Endothelial cell of umbilical vein (primary cell): Measurements from ENCODE around the gene SHISA8. TPM values are rescaled to one million over a fixed set of nuclear protein-coding genes. Genes with fewer than 3 reads are reported as not detected.

Experiments used
- BruUV-seq: library from RNA; stranded (reverse); fragments of 400-500 nt; replicated peaks from 2 replicates; lab custom pipeline; 2021; lab: Mats Ljungman, UMichigan
- CTCF ChIA-PET: fragments of 300-600, 350-600 bp; sonication (Branson Sonifier 250); formaldehyde crosslinking; loops from one replicate; lab custom pipeline; 2021; ENCODE audit warnings: antibody characterized with exemption, inconsistent platforms; lab: Charles Lee
- POLR2A ChIA-PET: fragments of 300-600, 350-600 bp; sonication (Branson Sonifier 250); formaldehyde crosslinking; loops from one replicate; lab custom pipeline; 2021; ENCODE audit warnings: antibody characterized with exemption, inconsistent platforms; lab: Charles Lee
- DNase-seq: peaks from one replicate; pipeline ENCODE4 v3.0.0-alpha.2; 2011; ENCODE audit warnings: low read depth, low spot score
- FAIRE-seq: peaks from 2 replicates; lab custom pipeline; 2011; peaks lifted over from hg19 to GRCh38; lab: Jason Lieb, UNC
- H2AFZ ChIP-seq: 2 replicates; pipeline ENCODE4 v1.6.0; 2012; ENCODE audit warnings: low read depth, low read length, control low read depth, inconsistent platforms
- H3K27ac ChIP-seq: 2 replicates; pipeline ENCODE4 v1.5.1; 2011; ENCODE audit warnings: low read depth, mild to moderate bottlenecking, control low read depth, low read length, moderate library complexity; ENCODE audit not compliant: insufficient read depth
- H3K27me3 ChIP-seq, 2 experiments: 2 replicates each; pipeline versions ENCODE4 v1.6.0 to v1.6.1; 2011; ENCODE audit warnings: low read length in 2 of 2, mixed read lengths in 1 of 2; ENCODE audit not compliant: control insufficient read depth in 2 of 2, insufficient read depth in 2 of 2
- H3K36me3 ChIP-seq, 2 experiments: 2 replicates in 1 of 2; 3 replicates in 1 of 2; pipeline ENCODE4 v1.5.1; 2011; ENCODE audit warnings: low read length in 2 of 2, mild to moderate bottlenecking in 1 of 2, moderate library complexity in 1 of 2; ENCODE audit not compliant: control insufficient read depth in 2 of 2, insufficient read depth in 2 of 2; ENCODE audit errors: extremely low read depth in 1 of 2
- H3K4me1 ChIP-seq: 3 replicates; pipeline ENCODE4 v1.5.1; 2011; ENCODE audit warnings: mild to moderate bottlenecking, low read length; ENCODE audit not compliant: control insufficient read depth, insufficient read depth; ENCODE audit errors: extremely low read depth
- H3K4me2 ChIP-seq: 2 replicates; pipeline ENCODE4 v1.6.1; 2011; ENCODE audit warnings: low read length, control low read depth, mixed read lengths; ENCODE audit not compliant: insufficient read depth
- H3K4me3 ChIP-seq, 3 experiments: fragments of 200-600 bp in 1 of 3; sonication (generic), shearing (Covaris generic) in 1 of 3; replicated peaks in 1 of 3; 2 replicates each; pipeline ENCODE4 v1.5.1; 2011 to 2016; ENCODE audit warnings: control low read depth in 3 of 3, low read length in 3 of 3, mild to moderate bottlenecking in 2 of 3, inconsistent platforms in 1 of 3, low read depth in 1 of 3, moderate library complexity in 1 of 3; ENCODE audit not compliant: insufficient read depth in 1 of 3
- H3K79me2 ChIP-seq: 2 replicates; pipeline ENCODE4 v1.6.0; 2012; ENCODE audit warnings: low read length, inconsistent platforms; ENCODE audit not compliant: control insufficient read depth, insufficient read depth
- H3K9ac ChIP-seq: replicated peaks from 2 replicates; pipeline ENCODE3; 2011; ENCODE audit warnings: low read length, control low read depth; ENCODE audit not compliant: insufficient read depth; ENCODE audit errors: extremely low read depth
- H3K9me1 ChIP-seq: replicated peaks from 3 replicates; pipeline ENCODE4 v1.6.0; 2011; ENCODE audit warnings: mild to moderate bottlenecking, low read length; ENCODE audit not compliant: control insufficient read depth, insufficient read depth; ENCODE audit errors: extremely low read depth
- H3K9me3 ChIP-seq: replicated peaks from 2 replicates; pipeline ENCODE4 v1.5.1; 2012; ENCODE audit warnings: low read length, inconsistent platforms; ENCODE audit not compliant: control insufficient read depth, insufficient read depth
- H4K20me1 ChIP-seq: replicated peaks from 2 replicates; pipeline ENCODE3; 2011; ENCODE audit warnings: mild to moderate bottlenecking, low read length; ENCODE audit not compliant: control insufficient read depth, insufficient read depth; ENCODE audit errors: extremely low read depth
- CTCF ChIP-seq, 2 donors: IDR thresholded peaks; 1 replicate in 1 of 2; 2 replicates in 1 of 2; pipeline ENCODE4 v1.5.1; 2011; ENCODE audit warnings: low read length in 2 of 2, mild to moderate bottlenecking in 2 of 2, moderate library complexity in 2 of 2, control low read depth in 1 of 2, inconsistent platforms in 1 of 2, low read depth in 1 of 2; ENCODE audit not compliant: insufficient read depth in 1 of 2; ENCODE audit errors: extremely low read depth in 1 of 2
- EZH2 ChIP-seq: IDR thresholded peaks from 2 replicates; pipeline ENCODE4 v1.6.1; 2012; ENCODE audit warnings: borderline replicate concordance, low read depth, mild to moderate bottlenecking, moderate library complexity, low read length, inconsistent platforms; ENCODE audit not compliant: severe bottlenecking
- FOS ChIP-seq: IDR thresholded peaks from 2 replicates; pipeline ENCODE4 v1.6.1; 2011; ENCODE audit warnings: mild to moderate bottlenecking, low read length, moderate library complexity, borderline replicate concordance; ENCODE audit not compliant: insufficient read depth
- GATA2 ChIP-seq: IDR thresholded peaks from 2 replicates; pipeline ENCODE4 v1.7.0; 2011; ENCODE audit warnings: low read depth, mild to moderate bottlenecking, moderate library complexity, mixed read lengths, low read length; ENCODE audit not compliant: insufficient read length, insufficient read depth
- JUN ChIP-seq: IDR thresholded peaks from 2 replicates; pipeline ENCODE4 v1.6.1; 2011; ENCODE audit warnings: borderline replicate concordance, low read depth; ENCODE audit not compliant: insufficient read length, insufficient read depth
- MAX ChIP-seq: IDR thresholded peaks from 2 replicates; pipeline ENCODE4 v1.6.1; 2011; ENCODE audit not compliant: insufficient read depth, insufficient read length
- MYC ChIP-seq: IDR thresholded peaks from one replicate; pipeline ENCODE4 v1.6.1; 2011; ENCODE audit warnings: mild to moderate bottlenecking, low read depth, low read length
- POLR2A ChIP-seq: IDR thresholded peaks from 2 replicates; pipeline ENCODE4 v1.6.1; 2012; ENCODE audit warnings: low read depth, mild to moderate bottlenecking, control low read depth, low read length
- POLR2AphosphoS5 ChIP-seq: IDR thresholded peaks from 2 replicates; pipeline ENCODE4 v1.6.1; 2012; ENCODE audit warnings: low read depth, mild to moderate bottlenecking, control low read depth, low read length, moderate library complexity; ENCODE audit not compliant: insufficient read depth
- dilution Hi-C: fragments of 300-500 bp; cut with MboI; formaldehyde crosslinking; loops from one replicate; pipeline ENCODE4 v1.15.0; 2019; ENCODE audit warnings: low sequenced_read_pairs; ENCODE audit not compliant: extremely low pct_ligation_motif_present
- intact Hi-C: fragments of 100-400 bp; cut with micrococcal nuclease; formaldehyde crosslinking; loops from one replicate; pipeline ENCODE4 v1.10.0; 2022
- polyA plus RNA-seq, 4 experiments: library from polyadenylated mRNA; depleted of rRNA in 3 of 4; stranded (reverse) in 3 of 4; unstranded in 1 of 4; fragments of >200 nt; gene quantifications; 2 replicates each; pipeline versions ENCODE4 v1.2.1 to v1.2.3, GENCODE V29; 2011 to 2012; ENCODE audit warnings: missing spikeins in 1 of 4
- total RNA-seq: library from RNA; stranded (reverse); gene quantifications from 2 replicates; pipeline ENCODE4 v1.2.3, GENCODE V29; 2021

Gene SHISA8
- total and polyA plus RNA-seq, 2 donors (not counting 3 experiments of a cell fraction or from before 2014, with no cell fraction given): not detected

GRCh38 chr22:41929418-41929810, 14.5 kb upstream of the SHISA8 start:
- Histone ChIP-seq H3K36me3 (no peaks in the 10 kb centered on the region), H3K4me3 (no peak overlapping the region), H3K79me2 (no peaks in the 10 kb centered on the region), H3K4me1 (peaks cover 4% of the 10 kb centered on the region), H3K9me3 (no peaks in the 10 kb centered on the region), H3K9me1 (no peaks in the 10 kb centered on the region), H3K9ac (no peak overlapping the region), H4K20me1 (no peaks in the 10 kb centered on the region), H3K27ac (no peak overlapping the region), H3K27me3 (peaks cover 9 to 14% of the 10 kb centered on the region in 2 experiments), H2AFZ (no peak overlapping the region), H3K4me2 (no peak overlapping the region)
- ChIA-PET POLR2A (no interaction called here), CTCF (interaction anchor here (1.0 to 5.6 kb wide), 2 partner anchors 10 to 11 kb away, joined by 3 to 62 read pairs; no protein-coding TSS in a partner anchor)
- BruUV-seq: no TSS peak
- intact Hi-C loops (no loop called here), dilution Hi-C loops (no loop called here)
- TF ChIP-seq EZH2 (no peak), MYC (no peak), POLR2A (no peak), MAX (no peak), POLR2AphosphoS5 (no peak), CTCF (IDR thresholded peaks at IDR 0.05; ENCODE audit: extremely low read depth in 1 of 2, insufficient read depth in 1 of 2, low read depth in 1 of 2, low read length in 2 of 2) (no peak), JUN (no peak), GATA2 (no peak), FOS (no peak)
- FAIRE-seq (no peak), DNase-seq (no peak)
